Stomach (tissue), 4 donors: ENCODE measurements around the gene ADGRD1.

Experiments
- POLR2A ChIP-seq, 4 donors: fragments of 450-650 bp; IDR thresholded peaks; one replicate each; pipeline ENCODE4 v1.6.1; 2016; ENCODE audit warnings: antibody characterized with exemption in 4 of 4, control low read depth in 2 of 4, mild to moderate bottlenecking in 1 of 4, moderate library complexity in 1 of 4
- POLR2AphosphoS5 ChIP-seq, 3 donors: sonication (generic); formaldehyde crosslinking; IDR thresholded peaks; one replicate each; pipeline ENCODE4 v1.6.1; 2016; ENCODE audit warnings: antibody characterized with exemption in 3 of 3

GRCh38 chr12:131002216-131002631, 48.5 kb downstream of the ADGRD1 start:
- TF ChIP-seq POLR2A (IDR thresholded peaks at IDR 0.05) (no peak), POLR2AphosphoS5 (IDR thresholded peaks at IDR 0.05) (no peak)
